Osteoblast (primary cell): ENCODE measurements around the gene ARR3. TPM values are rescaled to one million over a fixed set of nuclear protein-coding genes. Genes with fewer than 3 reads are reported as not detected.
A peak's percentile ranks its signal among the peaks of the same experiment; 100 is the strongest.

Experiments used
- DNase-seq: peaks from one replicate; pipeline ENCODE4 v3.0.0; 2011; ENCODE audit warnings: low spot score, mixed read lengths; ENCODE audit not compliant: insufficient read length; ENCODE audit errors: missing footprints
- H2AFZ ChIP-seq: 2 replicates; pipeline ENCODE4 v1.6.0; 2011; ENCODE audit warnings: mild to moderate bottlenecking, low read length
- H3K27ac ChIP-seq: 2 replicates; pipeline ENCODE4 v1.5.1; 2011; ENCODE audit warnings: mild to moderate bottlenecking, low read depth, low read length, moderate library complexity
- H3K27me3 ChIP-seq: 2 replicates; pipeline ENCODE4 v1.6.0; 2012; ENCODE audit warnings: mild to moderate bottlenecking, control low read depth, inconsistent platforms, low read length, moderate library complexity; ENCODE audit not compliant: insufficient read depth
- H3K36me3 ChIP-seq: 2 replicates; pipeline ENCODE4 v1.5.1; 2011; ENCODE audit warnings: mild to moderate bottlenecking, low read length, control low read depth, moderate library complexity; ENCODE audit not compliant: insufficient read depth
- H3K4me1 ChIP-seq: 2 replicates; pipeline ENCODE4 v1.5.1; 2011; ENCODE audit warnings: mild to moderate bottlenecking, low read length, control low read depth, moderate library complexity; ENCODE audit not compliant: insufficient read depth
- H3K4me2 ChIP-seq: 2 replicates; pipeline ENCODE4 v1.6.0; 2011; ENCODE audit warnings: mild to moderate bottlenecking, low read length; ENCODE audit not compliant: insufficient read depth
- H3K4me3 ChIP-seq: fragments of 200-600 bp; sonication (generic); 3 replicates; pipeline ENCODE4 v1.5.1; 2012; ENCODE audit warnings: mild to moderate bottlenecking, low read length, inconsistent platforms; ENCODE audit not compliant: insufficient read depth
- H3K79me2 ChIP-seq: 2 replicates; pipeline ENCODE4 v1.6.0; 2012; ENCODE audit warnings: mild to moderate bottlenecking, low read length, control low read depth, inconsistent platforms; ENCODE audit not compliant: insufficient read depth
- H3K9me3 ChIP-seq: 2 replicates; pipeline ENCODE4 v1.5.1; 2011; ENCODE audit warnings: low read depth, low read length, control low read depth
- H4K20me1 ChIP-seq: 2 replicates; pipeline ENCODE4 v1.6.0; 2012; ENCODE audit warnings: mild to moderate bottlenecking, low read length, control low read depth; ENCODE audit not compliant: insufficient read depth
- total RNA-seq: library from RNA; depleted of rRNA; stranded (reverse); fragments of >200 nt; gene quantifications from 2 replicates; pipeline ENCODE4 v1.2.3, GENCODE V29; 2012
- TF ChIP-seq, protein P1 (sequence below): IDR thresholded peaks from 2 replicates; pipeline ENCODE4 v1.5.1; 2011; ENCODE audit warnings: mild to moderate bottlenecking, low read depth, low read length, moderate library complexity; ENCODE audit errors: extremely low read depth

ARR3 gene
- total RNA-seq, 1 donor, result not detected

DNA sequence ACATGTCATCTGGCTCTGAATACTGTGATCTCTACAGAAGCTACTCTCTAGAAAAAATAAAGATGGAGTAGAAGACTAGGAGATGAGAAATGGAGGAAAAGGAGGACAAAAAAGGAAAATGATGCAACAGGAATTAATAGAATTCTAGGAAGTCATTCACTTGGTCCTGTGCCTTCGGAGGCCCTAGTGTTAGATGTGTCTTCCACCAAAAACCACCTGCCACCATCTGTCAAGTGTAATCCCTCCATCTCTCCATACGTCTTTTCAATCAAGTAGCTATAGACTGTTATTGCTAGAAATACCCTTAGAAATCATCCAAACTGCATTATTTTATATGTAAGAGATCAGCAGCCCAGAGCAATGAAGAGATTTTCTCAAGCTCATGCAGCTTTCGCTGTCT lies 10.9 kb downstream of the ARR3 start:
- Histone ChIP-seq H2AFZ (no peak overlapping the region), H3K27ac (no peak overlapping the region), H4K20me1 (no peaks in the 10 kb centered on the region), H3K4me1 (no peaks in the 10 kb centered on the region), H3K4me2 (no peak overlapping the region), H3K79me2 (no peaks in the 10 kb centered on the region), H3K36me3 (no peaks in the 10 kb centered on the region), H3K4me3 (no peak overlapping the region), H3K9me3 (no peaks in the 10 kb centered on the region), H3K27me3 (peaks cover 5% of the 10 kb centered on the region)
- TF ChIP-seq, protein P1, sequence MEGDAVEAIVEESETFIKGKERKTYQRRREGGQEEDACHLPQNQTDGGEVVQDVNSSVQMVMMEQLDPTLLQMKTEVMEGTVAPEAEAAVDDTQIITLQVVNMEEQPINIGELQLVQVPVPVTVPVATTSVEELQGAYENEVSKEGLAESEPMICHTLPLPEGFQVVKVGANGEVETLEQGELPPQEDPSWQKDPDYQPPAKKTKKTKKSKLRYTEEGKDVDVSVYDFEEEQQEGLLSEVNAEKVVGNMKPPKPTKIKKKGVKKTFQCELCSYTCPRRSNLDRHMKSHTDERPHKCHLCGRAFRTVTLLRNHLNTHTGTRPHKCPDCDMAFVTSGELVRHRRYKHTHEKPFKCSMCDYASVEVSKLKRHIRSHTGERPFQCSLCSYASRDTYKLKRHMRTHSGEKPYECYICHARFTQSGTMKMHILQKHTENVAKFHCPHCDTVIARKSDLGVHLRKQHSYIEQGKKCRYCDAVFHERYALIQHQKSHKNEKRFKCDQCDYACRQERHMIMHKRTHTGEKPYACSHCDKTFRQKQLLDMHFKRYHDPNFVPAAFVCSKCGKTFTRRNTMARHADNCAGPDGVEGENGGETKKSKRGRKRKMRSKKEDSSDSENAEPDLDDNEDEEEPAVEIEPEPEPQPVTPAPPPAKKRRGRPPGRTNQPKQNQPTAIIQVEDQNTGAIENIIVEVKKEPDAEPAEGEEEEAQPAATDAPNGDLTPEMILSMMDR, result no peak
- DNase-seq, result no peak

DNA sequence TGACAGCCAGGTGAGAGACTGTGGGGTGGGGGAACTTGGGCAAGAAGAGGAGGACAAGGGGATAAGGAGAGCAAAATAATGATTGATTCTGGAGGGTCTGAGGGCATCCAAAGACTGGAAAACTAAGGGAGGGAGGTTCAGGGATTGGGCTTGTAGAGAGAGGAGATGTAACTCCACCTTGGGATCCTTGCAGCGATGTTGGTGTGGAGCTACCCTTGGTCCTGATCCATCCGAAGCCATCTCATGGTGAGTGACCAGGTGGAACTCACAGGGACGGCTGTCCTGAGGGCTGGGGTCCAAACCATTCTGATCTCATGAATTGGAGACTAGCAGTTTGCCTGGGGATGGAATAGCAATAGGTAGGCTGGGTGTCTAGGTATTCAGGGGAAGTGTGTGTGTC lies 12.4 kb downstream of the ARR3 start:
- Histone ChIP-seq H3K4me2 (no peak overlapping the region), H3K27me3 (peaks cover 5% of the 10 kb centered on the region), H3K27ac (no peak overlapping the region), H3K9me3 (no peaks in the 10 kb centered on the region), H3K79me2 (no peaks in the 10 kb centered on the region), H3K4me3 (no peak overlapping the region), H2AFZ (no peak overlapping the region), H4K20me1 (no peaks in the 10 kb centered on the region), H3K36me3 (peaks cover 7% of the 10 kb centered on the region), H3K4me1 (no peaks in the 10 kb centered on the region)
- TF ChIP-seq, protein P1, result no peak
- no peak for DNase-seq

DNA sequence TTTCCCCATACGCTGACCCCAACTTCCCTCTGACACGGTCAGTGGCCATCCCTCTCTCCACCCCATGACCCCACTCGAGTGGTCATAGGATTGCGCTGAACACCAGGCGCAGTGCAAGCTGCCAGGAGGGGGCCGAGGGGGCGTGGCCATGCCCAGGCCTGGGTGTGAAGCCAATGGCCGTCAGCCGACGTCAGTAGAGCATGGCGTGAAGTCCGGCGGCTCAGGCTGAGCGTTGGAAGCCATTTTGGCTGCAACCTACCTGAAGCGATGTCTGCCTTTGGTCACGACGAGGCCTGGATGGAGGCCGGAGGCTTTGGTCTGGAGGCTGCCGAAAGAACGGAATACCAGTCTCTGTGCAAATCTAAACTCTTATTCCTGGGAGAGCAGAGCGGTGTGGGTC lies 13.8 kb downstream of the ARR3 start, which contains the start of gene RAB41:
Gene RAB41, plus strand, starts transcription at position 222 of the 400 bp plus-strand sequence. Its CDS starts 46 bp downstream, at position 268.
- Histone ChIP-seq H3K9me3 (no peaks in the 10 kb centered on the region), H3K4me2 (no peak within 1 kb of the TSS), H3K27me3 (peaks cover under 1% of the 10 kb centered on the region), H3K4me3 (no peak within 1 kb of the TSS), H2AFZ (no peak within 1 kb of the TSS), H3K79me2 (no peaks in the 10 kb centered on the region), H4K20me1 (no peaks in the 10 kb centered on the region), H3K36me3 (peaks cover 12% of the 10 kb centered on the region), H3K27ac (no peak within 1 kb of the TSS), H3K4me1 (no peaks in the 10 kb centered on the region)
- no peak for DNase-seq
- TF ChIP-seq, protein P1, result no peak

DNA sequence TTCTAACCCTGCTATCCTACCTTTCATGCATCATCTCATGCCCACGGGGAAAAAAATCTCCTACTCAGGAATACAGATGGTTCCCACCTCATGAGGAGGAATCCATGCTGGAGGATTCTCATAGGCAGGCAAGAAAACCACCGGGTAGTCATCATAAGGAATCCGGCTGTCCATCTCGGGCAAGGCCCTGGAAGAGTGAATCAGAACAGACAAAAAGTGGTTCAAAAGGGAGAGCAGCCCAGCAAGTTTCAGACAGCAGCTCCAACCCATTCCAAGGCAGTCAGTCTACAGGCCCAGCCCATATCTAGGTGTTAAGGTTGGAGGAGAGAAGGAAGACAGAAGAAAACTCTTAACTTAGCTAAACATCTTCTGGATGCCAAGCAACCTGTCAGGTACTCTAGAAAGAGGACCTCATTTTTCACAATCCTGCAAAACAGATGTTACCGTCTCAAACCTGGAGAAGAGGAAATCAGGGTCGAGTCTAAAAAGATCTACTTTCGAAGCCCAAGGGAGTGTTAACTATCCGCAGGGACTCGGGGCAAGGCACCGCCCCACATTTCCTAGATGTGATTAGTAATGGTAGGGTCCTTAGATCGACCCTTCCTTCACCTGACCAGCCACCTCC lies 21.1 kb downstream of the ARR3 start:
- DNase-seq, result no peak
- Histone ChIP-seq H3K4me3 (peak overlapping the region; percentile 74), H3K9me3 (no peaks in the 10 kb centered on the region), H3K27me3 (no peaks in the 10 kb centered on the region), H3K27ac (peak overlapping the region; percentile 34), H3K36me3 (peaks cover 18% of the 10 kb centered on the region), H4K20me1 (no peaks in the 10 kb centered on the region), H3K4me1 (peaks cover 10% of the 10 kb centered on the region), H3K79me2 (peaks cover 36% of the 10 kb centered on the region), H2AFZ (peak overlapping the region; percentile 61), H3K4me2 (peak overlapping the region; percentile 81)
- TF ChIP-seq, protein P1, result no peak
